Stimulated activated CD8-positive, alpha-beta memory T cell treated with anti-CD3 and anti-CD28 coated beads, Interleukin-4, amount 100 ng/mL, for 24 hours (primary cell): ENCODE measurements around the gene ZCCHC8.
"Not testable (repeated sequence)": the region's sequence is repeated elsewhere in the genome, so short reads cannot be mapped to it uniquely, and the experiment has no call there.

Experiments used
- DNase-seq: peaks from one replicate; pipeline ENCODE4 v3.0.0-alpha.2; 2020; ENCODE audit warnings: low read depth

The ZCCHC8 gene

DNA sequence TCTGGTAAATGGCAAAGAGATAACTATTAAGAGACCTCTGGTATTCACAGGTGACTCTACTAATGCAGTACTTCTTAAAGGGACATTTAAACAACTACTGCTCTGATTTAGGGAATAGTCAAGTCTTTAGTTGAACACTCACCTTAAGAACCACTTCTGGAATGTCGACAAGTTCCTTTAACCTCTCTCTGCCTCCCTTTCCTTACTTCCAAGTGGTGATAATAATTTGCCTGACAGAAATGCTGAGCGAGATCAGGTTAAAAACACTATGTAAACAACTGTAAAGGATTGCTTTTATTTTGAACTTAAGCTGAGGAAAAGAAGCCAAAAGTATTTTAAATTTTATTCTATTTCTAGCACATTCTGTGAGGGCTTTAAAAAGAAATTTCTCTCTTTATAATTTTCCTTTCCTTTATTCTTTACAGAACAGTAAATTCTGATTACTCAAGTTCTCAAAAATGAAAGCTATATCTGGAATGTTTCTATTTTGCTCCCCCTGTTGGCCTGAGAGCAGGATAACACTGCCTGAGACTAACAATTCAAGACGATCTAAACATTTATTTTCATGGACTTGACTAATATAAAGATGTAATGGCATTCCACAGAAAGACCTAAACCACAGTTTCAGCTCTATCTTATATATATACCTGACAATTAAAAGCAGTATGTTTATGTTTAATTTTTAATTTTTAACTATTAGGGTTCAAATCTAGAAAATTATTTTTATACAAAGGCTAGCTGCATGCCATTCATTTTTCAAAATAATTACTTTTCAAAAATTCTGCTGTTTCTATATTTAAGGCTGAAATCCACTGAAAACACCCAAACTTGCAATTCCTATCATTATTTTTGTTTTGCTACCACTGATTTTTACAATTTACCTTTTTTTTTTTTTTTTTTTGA is 29.2 kb downstream of the ZCCHC8 start:
- no peak for DNase-seq

DNA sequence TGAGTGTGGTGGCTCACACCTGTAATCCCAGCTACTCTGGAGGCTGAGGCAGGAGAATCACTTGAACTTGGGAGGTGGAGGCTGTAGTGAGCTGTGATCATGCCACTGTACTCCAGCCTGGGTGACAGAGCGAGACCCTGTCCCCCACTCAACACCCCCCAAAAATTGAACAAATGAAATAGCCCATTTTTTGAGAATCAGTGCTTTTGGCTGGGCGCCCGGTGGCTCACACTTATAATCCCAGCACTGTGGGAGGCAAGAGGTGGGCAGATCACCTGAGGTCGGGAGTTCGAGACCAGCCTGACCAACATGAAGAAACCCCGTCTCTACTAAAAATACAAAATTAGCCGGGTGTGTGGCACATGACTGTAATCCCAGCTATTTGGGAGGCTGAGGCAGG is 30.2 kb downstream of the ZCCHC8 start:
- DNase-seq, result not testable (repeated sequence)

DNA sequence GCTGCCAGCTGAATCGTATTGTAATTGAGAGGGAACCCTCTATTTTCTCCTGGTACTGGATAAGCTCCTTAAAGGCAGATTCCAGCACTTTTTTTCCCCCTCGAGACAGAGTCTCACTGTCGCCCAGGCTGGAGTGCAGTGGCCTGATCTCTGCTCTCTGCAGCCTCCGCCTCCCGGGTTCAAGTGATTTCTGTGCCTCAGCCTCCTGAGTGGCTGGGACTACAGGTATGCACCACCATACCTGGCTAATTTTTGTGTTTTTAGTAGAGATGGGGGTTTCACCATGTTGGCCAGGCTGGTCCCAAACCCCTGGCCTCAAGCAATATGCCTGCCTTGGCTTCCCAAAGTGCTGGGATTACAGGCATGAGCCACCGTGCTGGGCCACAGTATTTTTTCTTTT is 30.9 kb downstream of the ZCCHC8 start:
- not testable (repeated sequence) for DNase-seq

DNA sequence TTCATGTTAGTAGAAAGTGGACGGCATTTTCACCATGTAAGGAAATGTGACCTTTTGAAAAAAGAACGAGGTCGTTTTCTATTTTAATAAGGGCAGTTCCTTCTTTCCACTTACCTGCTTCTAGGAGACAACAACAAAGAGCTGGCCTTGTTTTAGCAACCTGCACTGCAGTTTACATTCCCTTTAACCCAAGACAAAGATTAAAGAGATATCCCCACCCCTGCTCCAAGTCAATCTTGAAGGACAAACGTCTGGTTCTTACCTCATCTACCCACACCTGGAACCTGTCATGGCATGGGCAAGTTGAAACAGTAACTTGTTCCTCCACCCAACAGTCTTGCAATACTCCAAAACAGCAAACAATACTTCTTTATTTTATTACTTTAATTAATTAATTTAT is 32.7 kb downstream of the ZCCHC8 start:
- DNase-seq, result no peak

DNA sequence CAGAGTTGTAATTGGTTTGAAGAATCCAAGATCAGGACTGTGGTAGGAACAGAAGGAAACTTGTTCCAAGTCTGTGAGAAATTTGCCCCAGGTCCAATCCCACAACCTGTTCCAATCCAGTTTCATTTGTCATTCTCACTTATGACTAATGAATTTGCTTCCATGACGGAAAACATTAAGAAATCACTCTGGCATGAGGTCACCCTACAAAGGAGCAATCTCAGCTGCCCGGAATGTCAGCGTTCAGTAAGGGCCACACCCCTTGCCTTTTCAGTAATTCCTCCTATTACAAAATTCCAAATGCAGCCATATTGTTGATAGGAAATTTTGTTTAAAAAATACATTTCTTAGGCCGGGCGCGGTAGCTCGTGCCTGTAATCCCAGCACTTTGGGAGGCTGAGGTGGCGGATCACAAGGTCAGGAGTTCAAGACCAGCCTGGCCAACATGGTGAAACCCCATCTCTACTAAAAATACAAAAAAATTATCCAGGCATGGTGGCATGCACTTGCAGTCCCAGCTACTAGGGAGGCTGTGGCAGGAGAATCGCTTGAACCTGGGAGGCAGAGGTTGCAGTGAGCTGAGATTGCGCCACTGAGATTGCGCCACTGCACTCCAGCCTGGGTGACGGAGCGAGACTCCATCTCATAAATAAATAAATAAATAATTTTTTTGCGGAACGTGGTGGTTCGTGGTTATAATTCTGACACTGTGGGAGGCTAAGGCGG is 36.3 kb downstream of the ZCCHC8 start:
- DNase-seq, result not testable (repeated sequence)

DNA sequence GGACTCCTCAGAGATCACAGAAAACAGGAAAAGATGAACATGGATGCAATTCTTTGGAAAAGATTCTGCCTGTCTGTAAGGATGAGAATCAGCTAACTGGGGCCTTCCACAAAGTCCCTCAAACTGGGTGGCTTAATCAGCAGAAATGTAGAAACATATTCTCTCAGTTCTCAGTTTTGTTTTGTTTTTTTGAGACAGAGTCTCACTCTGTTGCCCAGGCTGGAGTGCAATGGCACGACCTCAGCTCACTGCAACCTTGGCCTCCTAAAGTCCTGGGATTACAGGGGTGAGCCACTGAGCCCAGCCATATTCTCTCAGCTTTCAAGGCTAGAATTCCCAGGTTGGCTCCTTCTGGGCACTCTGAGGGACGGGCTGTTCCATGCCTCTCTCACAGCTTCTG is 40.1 kb downstream of the ZCCHC8 start:
- DNase-seq, result no peak

DNA sequence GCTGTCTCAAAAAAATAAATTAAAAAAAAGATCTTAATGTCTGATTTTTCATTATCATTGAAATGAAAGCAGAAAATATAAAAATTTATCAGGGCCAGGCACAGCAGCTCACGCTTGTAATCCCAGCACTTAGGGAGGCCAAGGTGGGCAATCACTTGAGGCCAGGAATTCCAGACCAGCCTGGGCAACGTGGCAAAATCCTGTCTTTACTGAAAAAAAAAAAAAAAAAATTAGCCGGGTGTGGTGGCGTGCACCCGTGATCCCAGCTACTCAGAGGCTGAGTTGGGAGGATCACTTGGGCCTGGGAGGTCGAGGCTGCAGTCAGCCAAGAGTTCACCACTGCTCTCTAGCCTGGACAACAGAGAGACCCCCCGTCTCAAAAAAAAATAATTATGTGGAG is 40.7 kb downstream of the ZCCHC8 start:
- no peak for DNase-seq

DNA sequence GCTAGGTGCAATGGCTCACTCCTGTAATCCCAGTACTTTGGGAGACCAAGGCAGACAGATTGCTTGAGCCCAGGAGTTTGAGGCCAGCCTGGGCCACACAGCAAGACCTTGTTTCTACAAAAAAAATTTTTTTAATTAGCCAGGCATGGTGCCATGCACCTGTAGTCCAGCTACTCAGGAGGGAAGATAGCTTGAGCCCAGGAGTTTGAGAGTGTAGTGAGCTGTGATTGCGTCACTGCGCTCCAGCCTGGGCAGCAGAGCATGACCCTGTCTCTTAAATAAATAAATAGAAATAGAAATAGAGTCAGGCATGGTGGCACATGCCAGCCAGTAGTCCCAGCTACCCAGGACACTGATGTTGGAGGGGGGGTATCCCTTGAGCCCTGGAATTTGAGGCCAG is 41.5 kb downstream of the ZCCHC8 start:
- no peak for DNase-seq

DNA sequence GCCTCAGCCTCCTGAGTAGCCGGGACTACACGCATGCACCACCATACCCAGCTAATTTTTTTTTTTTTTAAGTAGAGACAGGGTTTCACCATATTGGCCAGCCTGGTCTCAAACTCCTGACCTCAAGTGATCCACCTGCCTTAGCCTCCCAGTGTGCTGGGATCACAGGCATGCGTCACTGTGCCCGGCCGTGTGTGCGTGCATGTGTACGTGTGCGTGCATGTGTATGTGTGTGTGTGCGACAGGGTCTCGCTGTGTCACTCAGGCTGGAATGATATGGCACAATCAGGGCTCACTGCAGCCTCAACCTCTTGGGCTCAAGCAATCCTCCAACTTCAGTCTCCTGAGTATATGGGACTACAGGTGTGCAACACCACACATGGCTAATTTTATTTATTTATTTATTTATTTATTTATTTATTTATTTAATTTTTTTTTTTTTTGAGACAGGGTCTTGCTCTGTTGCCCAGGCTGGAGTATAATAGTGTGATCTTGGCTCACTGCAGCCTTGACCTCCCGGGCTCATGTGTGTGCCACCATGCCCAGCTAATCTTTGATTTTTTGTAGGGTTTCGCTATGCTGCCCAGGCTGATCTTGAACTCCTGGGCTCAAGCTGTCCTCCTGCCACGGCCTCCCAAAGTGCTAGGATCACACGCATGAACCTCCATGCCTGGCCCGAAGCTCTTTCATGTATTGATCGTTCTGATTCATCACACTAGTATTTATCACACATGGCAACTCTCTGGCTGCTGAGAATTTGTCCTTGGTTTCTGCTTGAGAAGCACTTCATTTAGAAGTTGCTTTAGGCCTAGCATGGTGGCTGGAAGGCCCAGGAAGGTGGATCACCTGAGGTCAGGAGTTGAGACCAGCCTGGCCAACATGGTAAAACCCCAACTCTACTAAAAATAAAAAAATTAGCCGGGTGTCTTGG is 42.4 kb downstream of the ZCCHC8 start:
- no peak for DNase-seq

DNA sequence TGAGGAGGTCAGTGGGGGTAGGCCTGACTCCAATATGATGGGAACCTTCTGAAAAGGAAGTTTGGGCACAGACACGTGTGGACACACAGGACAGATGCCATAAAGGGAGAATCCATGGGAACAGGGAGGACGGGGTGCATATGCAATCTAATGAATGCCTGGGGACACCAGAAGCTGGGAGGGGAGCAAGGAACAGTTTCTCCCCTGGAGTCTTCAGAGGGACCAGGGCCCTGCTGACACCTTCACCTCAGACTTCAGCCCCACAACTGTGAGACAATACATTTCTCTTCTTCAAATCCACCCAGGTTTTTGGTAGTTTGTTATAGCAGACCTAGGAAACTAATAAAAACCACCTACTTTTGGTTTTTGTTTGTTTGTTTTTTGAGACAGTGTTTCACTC is 43.1 kb downstream of the ZCCHC8 start:
- DNase-seq, result no peak

DNA sequence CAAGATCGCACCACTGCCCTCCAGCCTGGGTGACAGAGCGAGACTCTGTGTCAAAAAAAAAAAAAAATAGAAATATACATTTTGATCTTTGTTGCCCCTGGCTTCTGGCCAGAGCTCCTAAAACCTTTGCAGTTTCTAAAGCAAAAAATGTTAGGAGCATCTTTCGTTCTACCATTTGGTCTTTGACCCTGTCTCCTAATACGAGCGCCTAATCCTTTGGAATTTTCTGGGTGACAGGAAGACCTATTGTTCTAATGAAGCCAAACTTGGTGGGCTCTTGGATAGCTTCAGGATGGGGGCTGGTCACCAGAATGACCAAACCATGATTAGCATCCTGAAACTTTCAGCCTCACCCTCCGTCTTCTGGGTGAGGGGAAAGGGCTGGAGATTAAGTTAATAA is 46.0 kb downstream of the ZCCHC8 start:
- no peak for DNase-seq

DNA sequence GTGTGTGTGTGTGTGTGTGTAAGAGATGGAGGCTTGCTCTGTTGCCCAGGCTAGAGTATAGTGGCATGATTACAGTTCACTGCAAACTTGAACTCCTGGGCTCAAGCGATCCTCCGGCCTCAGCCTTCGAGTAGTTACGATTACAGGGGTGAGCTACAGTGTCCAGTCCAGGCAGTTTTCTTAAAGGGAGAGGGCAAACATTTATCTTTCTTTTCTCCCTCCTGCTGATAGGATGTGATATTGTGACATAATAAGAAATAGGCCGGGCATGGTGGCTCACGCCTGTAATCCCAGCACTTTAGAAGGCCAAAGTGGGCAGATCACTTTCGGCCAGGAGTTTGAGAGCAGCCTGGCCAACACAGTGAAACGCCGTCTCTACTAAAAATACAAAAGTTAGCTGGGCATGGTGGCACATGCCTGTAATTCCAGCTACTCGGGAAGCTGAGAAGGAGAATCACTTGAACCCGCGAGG is 46.4 kb downstream of the ZCCHC8 start:
- DNase-seq, result no peak

DNA sequence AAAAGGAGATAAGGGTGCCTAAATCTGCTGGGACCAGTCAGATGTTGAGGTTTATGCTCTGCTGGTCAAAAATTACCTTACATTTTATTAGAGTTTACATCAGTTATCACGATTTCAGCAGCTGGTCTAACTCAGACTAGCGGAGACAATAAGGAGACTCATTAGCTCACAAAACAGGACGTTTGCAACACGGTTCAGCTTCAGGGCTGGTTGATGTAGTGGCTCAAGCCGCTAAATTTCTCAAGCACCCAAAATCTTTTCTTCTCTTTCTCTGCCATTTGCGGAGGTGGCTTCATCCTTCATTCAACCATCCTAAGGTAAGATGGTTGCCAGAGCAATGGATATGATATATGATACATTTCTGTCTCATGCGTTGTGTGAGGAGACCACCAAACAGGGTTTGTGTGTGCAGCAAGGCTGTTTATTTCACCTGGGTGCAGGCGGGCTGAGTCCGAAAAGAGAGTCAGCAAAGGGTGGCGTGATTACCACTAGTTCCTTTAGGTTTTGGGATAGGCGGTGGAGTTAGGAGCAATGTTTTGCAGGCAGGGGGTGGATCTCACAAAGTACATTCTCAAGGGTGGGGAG is 47.9 kb downstream of the ZCCHC8 start:
- no peak for DNase-seq

DNA sequence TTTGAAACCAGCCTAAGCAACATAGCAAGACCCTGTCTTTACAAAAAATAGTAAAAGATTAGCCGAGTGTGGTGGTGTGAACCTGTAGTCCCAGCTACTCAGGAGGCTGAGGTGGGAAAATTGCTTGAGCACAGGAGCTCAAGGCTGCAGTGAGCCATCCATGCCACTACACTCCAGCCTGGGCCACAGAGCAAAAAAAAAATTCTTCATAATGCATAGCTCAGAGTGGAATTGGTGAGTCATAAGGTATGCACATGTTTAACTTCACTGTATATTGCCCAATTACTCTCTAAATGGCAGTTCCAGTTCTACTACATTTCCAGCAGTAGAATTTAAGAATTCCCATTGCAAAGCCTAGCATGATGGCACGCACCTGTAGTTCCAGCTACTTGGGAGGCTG is 51.4 kb downstream of the ZCCHC8 start:
- no peak for DNase-seq

DNA sequence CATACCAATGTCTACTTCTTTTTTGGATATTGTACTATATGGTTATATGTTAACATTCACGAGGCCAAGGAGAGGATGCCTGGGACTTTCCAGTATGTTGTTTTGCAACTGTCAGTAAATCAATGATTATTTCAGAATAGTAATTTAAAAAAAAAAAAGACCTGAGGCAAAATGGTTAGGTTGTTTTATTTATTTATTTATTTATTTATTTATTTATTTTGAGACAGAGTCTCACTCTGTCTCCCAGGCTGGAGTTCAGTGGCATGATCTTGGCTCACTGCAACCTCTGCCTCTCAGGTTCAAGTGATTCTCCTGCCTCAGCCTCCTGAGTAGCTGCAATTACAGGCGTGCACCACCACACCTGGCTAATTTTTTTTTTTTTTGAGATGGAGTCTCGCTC is 52.9 kb downstream of the ZCCHC8 start:
- DNase-seq, result not testable (repeated sequence)

DNA sequence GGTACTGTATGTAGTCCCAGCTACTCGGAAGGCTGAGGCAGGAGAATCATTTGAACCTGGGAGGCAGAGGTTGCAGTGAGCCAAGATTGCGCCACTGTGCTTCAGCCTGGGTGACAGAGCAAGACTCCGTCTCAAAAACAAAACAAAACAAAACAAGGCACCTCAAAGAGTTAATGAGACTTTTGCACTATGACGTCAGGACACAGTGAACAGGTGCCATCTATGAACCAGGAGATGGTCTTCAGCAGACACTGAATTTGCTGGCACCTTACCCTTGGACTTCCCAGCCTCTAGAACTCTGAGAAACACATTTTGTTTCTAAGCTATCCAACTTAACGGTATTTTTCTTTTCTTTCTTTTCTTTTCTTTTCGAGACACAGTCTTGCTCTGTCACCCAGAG is 54.3 kb downstream of the ZCCHC8 start:
- not testable (repeated sequence) for DNase-seq

DNA sequence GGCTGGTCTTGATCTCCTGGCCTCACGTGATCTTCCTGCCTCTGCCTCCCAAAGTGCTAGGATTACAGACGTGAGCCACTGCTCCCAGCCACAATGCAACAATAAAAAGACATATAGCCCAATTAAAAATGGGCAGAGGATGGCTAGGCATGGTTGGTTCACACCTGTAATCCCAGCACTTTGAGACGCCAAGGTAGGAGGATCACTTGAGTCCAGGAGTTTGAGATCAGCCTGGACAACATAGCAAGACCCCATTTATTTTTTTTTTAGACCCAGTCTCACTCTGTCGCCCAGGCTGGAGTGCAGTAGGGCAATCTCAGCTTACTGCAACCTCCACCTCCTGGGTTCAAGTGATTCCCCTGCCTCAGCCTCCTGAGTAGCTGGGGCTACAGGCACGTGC is 56.7 kb downstream of the ZCCHC8 start:
- DNase-seq, result not testable (repeated sequence)

DNA sequence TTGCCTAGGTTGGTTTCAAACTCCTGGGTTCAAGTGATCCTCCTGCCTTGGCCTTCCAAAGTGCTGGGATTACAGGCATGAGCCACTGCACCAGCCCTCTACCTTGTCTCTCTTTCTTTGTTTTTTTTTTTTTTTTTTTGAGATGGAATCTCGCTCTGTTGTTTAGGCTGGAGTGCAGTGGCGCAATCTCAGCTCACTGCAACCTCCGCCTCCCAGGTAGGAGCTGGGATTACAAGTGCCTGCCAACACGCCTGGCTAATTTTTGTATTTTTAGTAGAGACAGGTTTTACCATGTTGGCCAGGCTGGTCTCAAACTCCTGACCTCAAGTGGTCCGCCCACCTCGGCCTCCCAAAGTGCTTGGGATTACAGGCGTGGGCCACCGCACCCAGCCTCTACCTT is 61.9 kb downstream of the ZCCHC8 start:
- DNase-seq, result not testable (repeated sequence)

DNA sequence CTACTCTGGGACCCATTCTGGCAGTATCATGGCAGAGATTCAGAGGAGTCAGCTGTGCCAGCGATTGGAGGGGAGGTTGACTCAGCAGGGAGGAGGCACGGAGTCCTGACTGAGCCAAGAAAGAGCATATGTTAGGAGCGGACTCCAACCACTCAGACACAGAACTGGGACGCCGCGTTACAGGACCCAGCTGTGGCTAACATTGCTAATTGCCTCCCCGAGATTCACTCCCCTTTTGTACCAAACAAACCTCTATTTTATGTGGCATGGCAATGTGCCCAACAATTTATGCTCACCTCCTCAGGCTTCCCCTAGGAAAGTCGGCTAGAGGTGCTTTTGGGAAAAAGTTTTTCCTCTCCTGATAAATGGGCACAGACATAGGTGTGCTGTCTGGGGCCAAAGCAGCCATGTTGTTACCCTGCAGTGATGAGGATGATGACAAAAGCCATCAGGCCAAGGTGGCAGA is 63.0 kb downstream of the ZCCHC8 start:
- no peak for DNase-seq

DNA sequence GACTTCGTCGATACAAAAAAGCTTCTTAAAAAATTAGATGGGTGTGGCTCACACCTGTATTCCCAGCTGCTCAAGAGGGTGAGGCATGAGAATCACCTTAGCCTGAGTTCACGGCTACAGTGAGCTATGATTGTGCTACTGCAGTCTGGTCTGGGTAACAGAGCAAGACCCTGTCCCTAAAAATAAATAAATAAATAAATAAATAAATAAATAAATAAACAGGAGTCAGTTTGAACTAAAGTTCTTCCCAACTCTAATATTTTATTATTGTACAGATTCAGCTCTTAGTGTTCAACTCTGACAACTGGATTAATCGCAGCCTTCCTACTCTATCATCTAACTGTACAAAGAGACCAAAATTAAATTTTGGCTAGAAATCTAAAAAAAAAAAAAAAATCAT is 65.5 kb downstream of the ZCCHC8 start:
- DNase-seq, result no peak

DNA sequence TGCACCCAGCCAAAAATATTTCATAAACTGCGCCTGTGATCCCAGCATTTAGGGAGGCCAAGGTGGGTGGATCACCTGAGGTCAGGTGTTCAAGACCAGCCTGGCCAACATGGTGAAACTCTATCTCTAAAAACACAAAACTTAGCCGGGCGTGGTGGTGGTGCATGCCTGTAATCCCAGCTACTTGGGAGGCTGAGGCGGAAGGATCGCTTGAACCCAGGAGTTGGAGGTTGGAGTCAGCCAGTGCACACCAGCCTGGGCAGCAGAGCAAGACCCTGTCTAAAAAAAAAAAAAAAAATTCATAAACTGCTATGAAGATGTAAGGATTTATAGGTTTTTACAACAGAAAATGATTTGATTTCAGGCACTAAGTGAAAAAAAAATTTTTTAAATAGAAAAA is 71.7 kb downstream of the ZCCHC8 start:
- not testable (repeated sequence) for DNase-seq

DNA sequence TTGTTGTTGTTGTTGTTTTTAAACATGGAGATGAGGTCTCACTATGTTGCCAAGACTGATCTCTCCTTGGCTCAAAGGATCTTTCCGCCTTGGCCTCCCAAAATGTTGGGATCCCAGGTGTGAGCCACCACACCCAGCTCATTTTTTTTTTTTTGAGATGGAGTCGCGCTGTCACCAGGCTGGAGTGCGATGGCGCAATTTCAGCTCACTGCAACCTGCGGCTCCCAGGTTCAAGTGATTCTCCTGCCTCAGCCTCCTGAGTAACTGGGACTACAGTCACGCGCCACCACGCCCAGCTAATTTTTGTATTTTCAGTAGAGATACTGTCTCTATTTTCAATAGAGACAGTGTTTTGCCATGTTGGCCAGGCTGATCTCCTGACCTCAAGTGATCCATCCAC is 73.3 kb downstream of the ZCCHC8 start:
- no peak for DNase-seq
